ELR (cell line): ENCODE results near the gene KDELR1.
A peak's percentile ranks its signal among the peaks of the same experiment; 100 is the strongest.
"Not testable (repeated sequence)": the region's sequence is repeated elsewhere in the genome, so short reads cannot be mapped to it uniquely, and the experiment has no call there.

ENCODE experiments used
- DNase-seq: peaks from one replicate; pipeline ENCODE4 v3.0.0-alpha.2; 2015; ENCODE audit warnings: low read depth

KDELR1 gene

DNA sequence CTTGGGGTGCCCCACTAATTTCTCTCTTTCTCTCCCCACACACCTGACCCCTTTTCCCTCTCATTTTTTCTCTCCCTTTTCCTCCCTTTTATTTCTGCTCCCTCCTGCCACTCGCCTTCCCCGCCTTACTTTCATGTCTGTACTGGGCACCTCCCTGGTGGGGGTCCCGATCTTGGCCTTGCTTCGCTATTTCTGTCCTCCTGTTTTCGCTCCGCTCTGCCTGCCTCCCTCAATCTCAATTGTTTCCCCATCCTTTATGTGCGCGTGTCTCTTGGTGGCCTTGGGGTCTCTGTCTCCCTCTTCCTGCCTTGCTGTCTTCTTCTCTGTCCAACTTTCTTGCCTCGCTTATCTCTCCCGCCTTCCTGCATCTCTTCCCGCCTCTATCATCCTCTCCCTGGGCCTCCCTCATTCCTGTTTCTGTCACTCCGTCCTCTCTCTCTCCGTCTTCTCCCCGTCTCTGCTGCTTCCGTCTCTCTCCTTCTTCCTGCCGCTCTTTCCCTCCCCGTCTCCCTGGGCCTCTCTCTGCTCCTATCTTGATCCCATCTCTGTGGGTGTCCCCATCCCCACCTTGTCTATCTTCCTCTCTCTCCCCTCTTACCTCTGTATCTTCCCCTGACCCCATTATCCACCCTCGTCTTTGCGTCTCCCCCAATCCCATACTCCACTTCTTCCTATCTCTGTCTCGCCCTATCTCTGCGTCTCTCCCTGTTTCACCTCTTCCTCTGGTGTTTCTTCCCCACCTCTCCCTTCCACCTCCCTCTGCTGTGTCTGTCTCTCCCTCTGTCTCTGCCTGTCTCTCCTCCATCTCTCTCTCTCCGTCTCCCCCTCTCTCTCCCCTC, 6.1 kb upstream of the KDELR1 start:
- DNase-seq = peak; percentile 41

DNA sequence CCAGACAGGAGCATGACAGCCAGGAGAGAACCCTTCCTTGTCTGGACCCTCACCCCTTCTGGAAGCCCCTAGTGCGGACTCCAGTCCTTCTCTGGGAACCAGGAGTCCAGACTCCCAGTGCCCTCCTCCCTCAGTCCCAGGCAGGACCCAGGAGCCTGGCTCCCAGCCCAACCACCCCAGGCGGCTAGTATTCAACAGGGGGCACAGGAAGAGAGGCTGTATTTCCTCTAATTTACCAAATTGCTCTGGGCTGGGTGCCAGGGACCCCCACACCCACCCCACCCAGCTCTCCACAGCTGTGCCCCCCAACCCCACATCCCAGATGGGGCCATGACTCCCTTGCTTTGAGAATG, 5.4 kb upstream of the KDELR1 start:
- no peak for DNase-seq

DNA sequence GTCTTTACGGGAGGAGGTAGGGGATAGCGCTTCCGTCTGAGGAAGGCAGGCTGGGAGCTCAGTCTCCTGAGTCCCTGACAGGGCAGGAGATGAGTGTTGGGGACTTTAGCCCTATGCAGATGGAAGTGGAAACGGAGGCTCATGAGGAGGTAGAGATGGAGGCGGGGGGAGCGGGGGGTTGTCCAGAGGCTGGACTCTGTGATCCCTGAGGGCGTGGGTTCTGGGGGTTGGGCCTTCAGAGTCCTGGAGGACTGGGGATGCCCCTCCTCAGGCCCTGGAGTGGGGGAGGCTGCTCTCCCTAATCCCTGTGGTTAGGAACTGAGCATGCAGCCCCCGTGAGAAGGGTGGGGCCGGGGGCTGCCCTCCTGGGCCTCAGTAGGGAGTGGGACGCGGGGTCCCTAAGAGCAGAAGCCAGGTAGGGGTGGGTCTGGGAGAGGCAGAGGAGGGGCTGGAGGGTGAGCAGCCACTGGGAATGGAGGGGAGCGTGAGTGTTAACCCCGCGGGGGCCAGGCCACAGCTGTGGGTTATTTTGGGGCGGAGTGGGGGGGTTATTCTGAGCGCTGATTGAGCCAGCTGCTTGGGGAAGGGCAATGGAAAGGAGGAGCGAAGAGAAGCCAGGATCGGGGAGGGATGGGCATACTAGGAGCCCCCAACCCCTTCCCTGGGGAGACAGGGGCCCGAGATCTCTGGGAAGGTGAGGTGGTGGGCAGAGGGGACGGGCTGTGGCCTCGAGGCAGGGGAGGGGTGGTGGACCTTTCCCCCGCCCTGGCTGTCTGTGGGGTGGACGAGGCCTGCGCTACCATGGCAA, 4.9 kb upstream of the KDELR1 start:
- DNase-seq = no peak

DNA sequence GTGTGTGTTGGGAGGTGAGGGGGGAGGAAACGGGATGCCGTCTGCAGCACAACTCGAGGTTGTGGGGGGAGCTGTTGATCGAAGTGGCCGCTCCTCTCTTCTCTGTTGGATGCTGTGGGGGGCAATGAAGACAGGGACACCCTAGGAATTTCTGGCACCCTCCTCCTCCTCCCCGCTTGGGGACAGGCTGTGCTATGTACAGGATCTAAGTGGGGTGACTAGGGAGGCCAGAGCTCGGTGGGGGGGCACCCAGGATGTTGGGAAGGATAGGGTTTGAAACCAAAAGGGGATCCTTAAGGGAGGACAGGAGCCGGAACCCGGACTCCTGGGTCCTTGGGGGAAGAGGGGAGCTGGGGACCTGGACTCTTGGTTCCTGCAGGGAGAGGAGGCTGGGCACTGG, 4.1 kb upstream of the KDELR1 start:
- DNase-seq = no peak

DNA sequence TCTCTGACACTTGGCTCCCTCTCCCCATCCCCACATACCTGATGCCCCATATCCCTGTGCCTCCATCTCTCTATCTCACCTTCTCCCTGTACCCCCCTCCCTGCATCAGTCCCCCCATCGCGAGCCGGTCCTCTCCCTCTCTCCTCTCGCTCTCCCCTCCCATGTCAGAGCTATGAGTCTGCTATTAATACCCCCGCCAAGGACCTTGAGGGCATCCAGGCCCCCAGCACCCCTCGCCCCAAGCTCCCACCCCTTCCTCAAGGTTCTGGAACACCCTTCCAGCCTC, 3.8 kb upstream of the KDELR1 start:
- DNase-seq = no peak

DNA sequence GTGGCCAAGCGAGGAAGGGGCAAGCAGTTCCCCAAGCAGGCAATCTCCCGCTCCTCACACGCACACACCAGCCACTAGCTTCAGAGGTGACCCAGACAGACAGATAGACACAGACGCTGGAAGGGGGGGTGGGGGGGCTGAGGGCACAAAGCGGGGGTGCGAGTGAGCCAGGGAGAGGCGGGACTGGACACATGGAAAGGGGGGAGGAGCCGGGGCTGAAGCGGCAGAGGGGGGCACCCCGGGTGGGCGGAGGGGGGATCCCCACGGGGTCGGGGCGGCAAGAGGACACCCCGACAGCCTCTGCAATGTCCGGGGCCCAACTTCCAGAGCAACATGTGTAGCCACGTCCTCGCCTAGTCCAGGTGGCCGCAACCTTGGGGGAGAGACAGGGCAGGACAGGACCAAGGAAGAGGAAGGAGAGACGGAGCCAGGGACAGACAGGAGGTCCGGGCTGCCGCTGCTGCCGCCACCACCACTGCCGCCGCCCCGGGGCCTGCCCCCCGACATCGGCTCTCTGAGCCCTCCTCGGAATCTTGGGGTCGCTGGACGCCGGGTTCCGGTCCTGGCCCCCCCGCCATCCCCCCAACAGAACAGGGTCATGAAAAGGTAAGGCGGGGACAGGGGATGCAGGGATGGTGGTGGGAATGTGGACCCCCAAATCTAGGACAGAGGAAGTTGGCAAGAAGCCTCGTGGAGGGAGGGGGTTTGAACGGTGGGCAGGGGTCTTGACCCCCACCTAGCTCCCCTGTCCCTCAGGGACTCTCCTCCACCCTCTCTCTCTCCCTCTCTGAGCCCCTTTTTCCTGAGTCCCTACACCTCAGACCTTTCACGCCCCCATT, 3.2 kb upstream of the KDELR1 start:
- peak; percentile 44 for DNase-seq

DNA sequence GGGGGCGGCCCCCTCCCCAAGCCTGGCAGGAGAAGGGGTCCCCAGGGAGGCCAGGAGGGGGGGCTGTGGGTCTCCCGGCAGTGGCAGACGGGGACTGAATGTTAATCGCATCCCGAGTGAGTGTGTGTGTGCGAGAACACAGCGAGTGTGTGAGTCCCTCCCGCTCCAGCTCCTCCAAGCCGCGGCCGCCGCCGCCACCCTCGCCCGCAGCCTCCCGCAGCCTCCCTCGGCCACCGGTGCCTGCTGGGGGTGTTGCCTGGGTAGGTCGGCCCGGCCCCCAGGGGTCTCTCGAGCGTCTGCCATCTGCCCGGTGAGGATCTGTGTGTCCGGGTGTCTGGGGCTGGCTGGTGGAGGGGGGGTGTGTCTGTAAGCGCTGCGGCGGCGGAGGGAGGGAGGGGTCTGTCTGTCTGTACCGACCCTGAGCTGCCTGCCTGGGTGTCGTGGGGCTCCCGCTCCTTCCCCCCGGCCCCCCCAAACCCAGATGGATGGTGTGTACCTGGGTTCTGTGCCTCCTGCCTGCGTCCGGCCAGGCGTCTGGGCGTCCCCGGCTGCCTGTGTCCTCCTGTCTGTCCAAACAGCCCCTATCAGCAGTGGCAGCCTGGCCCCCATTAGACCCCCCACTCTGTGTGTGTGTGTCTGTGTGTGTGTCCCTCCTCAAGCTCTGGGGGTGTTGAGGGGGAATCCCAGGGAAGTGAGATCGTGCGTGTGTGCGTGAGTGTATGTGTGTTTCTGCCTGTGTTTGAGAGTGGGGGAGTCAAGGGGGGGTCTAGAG, 2.4 kb upstream of the KDELR1 start, which contains the start of gene GRIN2D:
GRIN2D (plus strand) TSS at position 110 of the 772 bp plus-strand sequence. CDS start 4,725 bp downstream, outside the sequence.
- peak; percentile 40 for DNase-seq

DNA sequence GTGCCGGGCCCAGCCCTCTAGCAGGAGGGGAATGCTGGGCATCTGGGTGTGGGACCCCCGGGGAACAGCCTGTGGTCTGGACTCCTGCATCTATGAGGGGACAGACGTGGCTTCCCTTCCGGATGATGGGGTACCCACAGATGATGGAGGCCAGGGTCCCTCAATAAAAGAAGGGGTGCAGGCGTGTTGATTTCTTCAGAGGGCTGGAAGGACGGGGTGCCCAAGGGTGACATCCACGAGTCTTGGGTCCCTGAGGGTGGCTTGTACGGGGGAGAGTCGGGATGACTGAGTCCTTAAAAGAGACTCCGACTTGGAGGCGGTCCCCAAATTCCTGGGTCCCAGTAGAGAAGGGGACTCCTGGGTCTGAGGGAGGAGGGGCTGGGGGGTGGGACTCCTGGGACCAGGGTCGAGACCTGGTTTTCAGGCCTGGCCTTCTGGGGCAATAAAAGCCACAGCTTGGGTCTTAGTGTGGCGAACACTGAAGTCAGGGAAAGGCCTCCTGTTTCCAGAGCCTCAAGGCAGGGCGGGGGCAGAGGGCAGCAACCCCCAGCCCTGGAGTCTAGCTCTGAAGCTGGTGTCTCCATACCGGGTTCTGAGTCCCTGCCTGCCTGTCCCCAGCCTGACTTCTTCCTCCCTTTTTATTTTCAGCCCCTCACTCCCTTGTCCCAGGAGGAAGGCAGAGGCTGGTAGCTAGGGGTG, 1.7 kb upstream of the KDELR1 start:
- DNase-seq = no peak

DNA sequence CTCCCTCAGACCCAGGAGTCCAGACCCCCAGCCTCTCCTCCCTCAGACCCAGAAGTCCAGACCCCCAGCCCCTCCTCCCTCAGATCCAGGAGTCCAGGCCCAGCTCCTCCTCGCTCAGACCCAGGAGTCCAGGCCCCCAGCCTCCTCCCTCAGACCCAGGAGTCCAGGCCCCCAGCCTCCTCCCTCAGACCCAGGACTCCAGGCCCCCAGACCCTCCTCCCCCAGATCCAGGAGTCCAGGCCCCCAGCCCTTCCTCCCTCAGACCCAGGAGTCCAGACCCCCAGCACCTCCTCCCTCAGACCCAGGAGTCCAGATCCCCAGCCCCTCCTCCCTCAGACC, 624 bp upstream of the KDELR1 start:
- DNase-seq = not testable (repeated sequence)

DNA sequence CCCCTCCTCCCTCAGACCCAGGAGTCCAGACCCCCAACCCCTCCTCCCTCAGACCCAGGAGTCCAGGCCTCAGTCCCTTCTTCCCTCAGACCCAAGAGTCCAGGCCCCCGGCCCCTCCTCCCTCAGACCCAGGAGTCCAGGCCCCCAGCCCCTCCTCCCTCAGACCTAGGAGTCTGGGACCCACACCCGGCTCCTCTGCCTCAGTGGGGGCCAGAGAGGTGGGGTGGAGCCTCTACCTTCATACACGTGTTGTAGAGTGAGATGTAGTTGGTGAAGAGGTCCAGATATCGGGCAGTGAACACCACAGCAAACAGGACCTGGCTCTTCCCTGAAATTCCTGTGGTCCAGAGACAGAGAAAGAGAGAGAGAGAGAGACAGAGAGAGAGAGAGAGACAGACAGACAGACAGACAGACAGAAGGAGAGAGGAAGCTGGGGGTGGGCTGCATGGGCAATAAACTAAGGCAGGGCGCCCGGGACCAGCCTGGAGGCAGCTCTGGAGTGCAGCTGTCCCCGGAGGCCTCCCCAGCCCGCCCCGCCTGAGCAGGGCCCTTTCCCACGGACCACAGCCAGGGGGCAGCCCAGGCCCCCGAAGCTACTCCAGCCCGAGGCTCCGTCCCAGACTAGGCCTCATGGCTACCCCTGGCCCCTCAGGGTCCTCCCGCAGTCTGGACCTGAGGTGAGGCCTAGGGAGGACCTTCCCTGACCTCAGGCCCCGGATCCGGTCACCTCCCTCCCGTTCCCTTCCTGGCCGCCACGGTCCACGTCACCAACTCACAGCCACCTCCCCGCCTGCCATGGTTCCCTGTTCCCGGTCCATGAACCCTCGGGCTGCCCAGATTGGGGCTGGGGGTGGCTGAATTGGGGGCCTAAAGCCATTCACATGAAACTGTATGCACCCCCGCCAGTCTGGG, 907 bp downstream of the KDELR1 start:
- peak; percentile 68 for DNase-seq

DNA sequence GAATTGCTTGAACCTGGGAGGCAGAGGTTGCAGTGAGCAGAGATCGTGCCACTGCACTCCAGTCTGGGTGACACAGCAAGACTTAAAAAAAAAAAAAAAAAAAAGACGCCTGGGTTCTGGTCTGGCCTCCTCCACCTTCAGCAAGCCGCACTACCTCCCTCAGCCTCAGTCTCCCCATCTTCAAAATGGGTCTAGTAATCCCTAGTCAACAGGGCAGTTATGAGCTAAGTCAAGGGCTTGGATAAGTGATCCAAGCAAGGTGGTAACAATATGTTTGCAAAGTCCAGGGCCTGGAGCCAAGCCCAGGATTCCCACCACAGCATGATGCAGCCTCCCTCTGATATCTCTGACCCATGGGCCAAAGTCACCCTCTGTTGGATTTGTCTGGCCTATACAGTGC, 4.4 kb downstream of the KDELR1 start:
- no peak for DNase-seq

DNA sequence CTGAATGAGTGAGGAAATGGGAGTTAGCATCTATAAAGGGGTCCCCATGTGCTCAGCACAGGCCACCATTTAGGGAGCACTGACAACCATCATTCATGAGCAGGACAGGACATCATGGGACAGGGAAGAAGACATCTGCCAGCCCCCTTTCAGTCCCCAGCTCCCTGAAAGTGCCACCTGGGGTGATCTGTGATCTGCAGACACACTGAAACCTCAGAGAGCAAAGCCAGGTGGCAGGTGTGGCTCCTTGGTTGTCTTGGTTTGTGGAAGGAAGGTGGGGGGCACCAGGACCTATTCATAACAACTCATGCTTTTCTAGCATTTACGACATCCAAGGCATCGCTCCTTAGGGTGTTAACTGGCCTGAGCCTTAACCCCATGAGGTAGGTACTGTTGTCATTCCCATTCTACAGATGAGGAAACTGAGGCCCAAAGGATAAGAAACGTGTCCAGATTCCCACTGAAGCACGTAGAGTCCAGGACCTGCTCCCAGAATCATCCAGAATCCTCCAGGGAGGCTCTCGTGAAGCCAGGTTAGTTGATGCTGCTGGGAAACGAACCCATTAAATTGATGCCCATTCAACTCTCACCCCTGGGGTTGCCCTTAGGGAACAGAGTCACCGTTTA, 5.8 kb downstream of the KDELR1 start:
- no peak for DNase-seq

DNA sequence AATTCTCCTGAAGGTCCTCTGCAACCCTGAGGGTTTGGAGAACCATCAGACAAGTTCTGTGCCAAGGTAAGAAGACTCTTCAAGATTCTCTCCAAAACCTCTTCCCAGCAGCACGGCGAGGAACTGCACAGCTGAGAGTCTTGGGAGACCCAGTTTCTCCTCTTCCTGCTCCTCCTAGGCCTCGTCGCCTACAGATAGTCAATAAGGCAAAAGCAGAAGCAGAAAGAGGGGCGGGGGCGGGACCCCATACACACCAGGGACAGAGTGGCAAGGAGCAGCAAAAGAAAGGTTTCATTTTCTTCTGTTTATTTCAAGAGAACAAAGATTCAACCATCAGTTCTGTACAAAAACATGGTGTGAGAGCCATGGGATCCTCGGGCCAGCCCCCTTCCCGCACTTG, 9.1 kb downstream of the KDELR1 start:
- DNase-seq = no peak

DNA sequence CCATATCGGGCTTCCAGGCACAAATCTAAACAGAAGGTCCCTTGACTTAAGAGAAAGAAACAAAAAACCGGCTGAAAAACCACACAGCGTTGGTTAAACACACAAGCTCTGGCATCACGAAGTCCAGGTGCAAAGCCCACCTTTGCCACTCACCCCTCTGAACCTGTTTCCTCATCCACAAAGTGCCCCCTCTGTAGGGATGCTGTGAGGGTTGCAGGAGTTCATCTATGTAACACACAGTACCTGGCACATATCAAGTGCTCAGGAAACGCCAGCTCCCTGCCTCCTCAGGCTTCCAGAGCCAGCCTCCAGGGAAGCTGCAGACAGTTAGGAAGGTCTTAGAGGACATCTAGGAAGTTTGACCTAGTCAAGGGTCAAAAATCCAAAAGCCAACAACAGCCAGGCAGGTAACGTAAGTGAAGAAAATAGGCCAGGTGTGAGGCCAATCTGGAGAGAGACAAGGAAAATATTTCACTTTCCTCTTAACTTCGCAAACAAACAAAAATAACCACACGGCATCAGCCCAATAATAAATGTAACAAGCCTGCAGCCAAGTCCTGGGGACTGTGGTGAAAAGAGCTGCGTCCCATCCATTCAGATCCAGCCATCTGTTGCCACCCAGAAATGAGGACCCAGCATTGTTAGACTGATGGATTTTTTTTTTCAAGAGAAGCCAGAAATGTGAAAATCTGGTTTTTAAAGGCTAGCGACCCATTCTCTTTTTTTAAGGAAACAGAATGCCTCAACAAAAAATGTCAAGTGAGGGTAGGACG, 10.0 kb downstream of the KDELR1 start:
- DNase-seq = no peak

DNA sequence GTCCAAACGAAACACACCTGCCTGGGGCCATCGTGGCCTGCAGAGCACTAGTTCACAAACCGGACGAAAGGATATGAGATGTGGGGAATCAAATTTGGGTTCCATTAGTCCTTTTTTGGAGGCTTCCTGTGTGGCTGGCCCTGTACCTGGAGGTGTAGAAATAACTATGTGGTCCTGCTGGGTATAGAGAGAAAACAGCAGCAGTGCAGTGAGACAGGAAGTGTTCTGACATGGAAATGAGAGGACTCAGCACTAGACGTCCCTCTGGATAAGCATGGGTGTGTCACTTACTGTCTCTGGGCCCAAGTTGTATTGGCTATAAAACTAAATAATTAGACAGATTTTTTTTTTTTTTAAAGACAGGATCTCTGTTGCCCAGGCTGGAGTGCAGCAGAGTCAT, 12.3 kb downstream of the KDELR1 start:
- peak; percentile 41 for DNase-seq

DNA sequence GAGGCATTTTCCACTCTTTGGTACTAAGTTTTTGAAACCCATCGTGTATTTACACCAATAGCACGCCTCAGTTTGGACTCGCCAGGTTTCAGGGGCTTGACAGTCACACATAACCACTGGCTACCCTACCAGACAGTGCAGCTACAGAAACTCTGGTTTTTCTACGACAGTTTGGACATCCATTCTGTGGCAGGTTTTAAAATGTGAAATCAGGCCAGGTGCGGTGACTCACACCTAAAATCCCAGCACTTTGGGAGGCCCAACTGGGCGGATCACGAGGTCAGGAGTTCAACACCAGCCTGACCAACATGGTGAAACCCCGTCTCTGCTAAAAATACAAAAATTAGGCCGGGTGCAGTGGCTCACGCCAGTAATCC, 13.2 kb downstream of the KDELR1 start:
- DNase-seq = no peak

DNA sequence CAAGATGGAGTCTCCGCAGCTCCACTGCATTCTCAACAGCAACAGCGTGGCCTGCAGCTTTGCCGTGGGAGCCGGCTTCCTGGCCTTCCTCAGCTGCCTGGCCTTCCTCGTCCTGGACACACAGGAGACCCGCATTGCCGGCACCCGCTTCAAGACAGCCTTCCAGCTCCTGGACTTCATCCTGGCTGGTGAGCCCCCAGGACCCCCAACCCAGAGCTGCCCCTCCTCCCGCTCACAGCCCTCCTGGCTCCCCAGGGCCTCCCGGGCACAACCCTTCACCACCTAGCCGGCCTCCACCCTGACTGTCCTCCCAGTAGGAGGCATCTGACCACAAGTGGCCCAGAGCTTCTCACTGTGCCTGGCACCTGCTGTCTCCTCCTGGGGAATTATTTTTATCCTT, 17.8 kb downstream of the KDELR1 start:
- no peak for DNase-seq

DNA sequence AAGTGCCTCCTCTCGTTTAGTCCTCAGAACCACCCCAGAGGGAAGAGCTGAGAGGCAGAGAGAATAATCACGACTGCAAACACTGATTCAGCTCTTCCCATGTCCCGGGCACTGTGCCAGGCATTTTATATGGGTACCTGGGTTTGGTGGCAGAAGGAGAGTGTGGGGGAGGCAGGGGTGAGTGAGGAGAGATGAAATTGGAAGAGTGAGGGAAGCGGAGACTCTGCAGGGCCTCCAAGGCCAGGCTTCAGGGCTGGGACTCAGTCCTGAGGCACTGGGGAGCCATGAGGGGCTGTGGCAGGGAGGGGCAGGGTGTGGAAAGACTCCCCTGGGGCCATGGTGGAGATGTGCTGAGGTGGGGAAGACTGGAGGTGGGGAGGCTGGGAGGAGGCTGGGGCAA, 18.4 kb downstream of the KDELR1 start:
- DNase-seq = no peak

DNA sequence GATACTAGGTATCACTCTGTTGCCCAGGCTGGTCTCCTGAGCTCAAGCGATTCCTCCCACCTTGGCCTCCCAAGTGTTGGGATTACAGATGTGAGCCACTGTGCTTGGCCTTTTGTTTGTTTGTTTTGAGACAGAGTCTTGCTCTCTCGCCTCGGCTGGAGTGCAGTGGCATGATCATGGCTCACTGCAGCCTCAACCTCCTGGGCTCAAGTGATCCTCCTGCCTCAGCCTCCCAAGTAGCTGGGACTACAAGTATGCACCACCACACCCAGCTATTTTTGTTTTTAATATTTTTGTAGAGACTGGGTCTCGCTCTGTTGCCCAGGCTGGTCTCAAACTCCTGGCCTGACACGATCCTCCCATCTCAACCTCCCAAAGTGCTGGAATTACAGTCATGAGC, 19.6 kb downstream of the KDELR1 start:
- DNase-seq = not testable (repeated sequence)
